GM19193 (cell line): ENCODE measurements around the gene RASAL2.

ENCODE experiments used
- POLR2A ChIP-seq: IDR thresholded peaks from 4 replicates; pipeline ENCODE4 v1.6.1; 2011; ENCODE audit not compliant: insufficient read depth, insufficient read length; ENCODE audit errors: extremely low read depth

RASAL2 gene

GRCh38 chr1:178093951-178094738, at the start of gene RASAL2:
Gene RASAL2 (plus strand): TSS chr1:178094104. CDS start chr1:178094493, 389 bp downstream.
- no peak for TF ChIP-seq POLR2A

- no peak for TF ChIP-seq POLR2A
Measured at GRCh38 chr1:178046591-178047270, 47.2 kb upstream of the RASAL2 start.

GRCh38 chr1:178047403-178048093, 46.4 kb upstream of the RASAL2 start:
- no peak for TF ChIP-seq POLR2A

- no peak for TF ChIP-seq POLR2A
Measured at GRCh38 chr1:178048426-178048825, 45.5 kb upstream of the RASAL2 start.

GRCh38 chr1:178048883-178049282, 45.0 kb upstream of the RASAL2 start:
- TF ChIP-seq POLR2A = no peak

- TF ChIP-seq POLR2A = no peak
Measured at GRCh38 chr1:178050084-178050483, 43.8 kb upstream of the RASAL2 start.

- no peak for TF ChIP-seq POLR2A
Measured at GRCh38 chr1:178051071-178051470, 42.8 kb upstream of the RASAL2 start.

GRCh38 chr1:178052650-178053461, 41.0 kb upstream of the RASAL2 start:
- no peak for TF ChIP-seq POLR2A

- no peak for TF ChIP-seq POLR2A
Measured at GRCh38 chr1:178055093-178055492, 38.8 kb upstream of the RASAL2 start.

- no peak for TF ChIP-seq POLR2A
Measured at GRCh38 chr1:178055779-178056471, 38.0 kb upstream of the RASAL2 start.

- TF ChIP-seq POLR2A = no peak
Measured at GRCh38 chr1:178057141-178057765, 36.7 kb upstream of the RASAL2 start.

- TF ChIP-seq POLR2A = no peak
Measured at GRCh38 chr1:178057912-178058534, 35.9 kb upstream of the RASAL2 start.
